HepG2 (cell line): ENCODE results near the gene SBNO2. TPM values are rescaled to one million over a fixed set of nuclear protein-coding genes. Genes with fewer than 3 reads are reported as not detected.
A peak's percentile ranks its signal among the peaks of the same experiment; 100 is the strongest.

Experiments used
- BRF2 ChIP-seq: sonication (generic); formaldehyde crosslinking; IDR thresholded peaks from 2 replicates; pipeline ENCODE4 v1.8.1; 2022; ENCODE audit warnings: mild to moderate bottlenecking, missing genetic modification reagents
- FOXP1 ChIP-seq, 2 experiments: fragments of 450-650 bp in 1 of 2; IDR thresholded peaks; 2 replicates each; pipeline ENCODE4 v1.6.1; 2017 to 2018; ENCODE audit warnings: antibody characterized with exemption in 1 of 2
- GTF3A ChIP-seq: sonication (generic); formaldehyde crosslinking; conservative IDR thresholded peaks from 2 replicates; pipeline ENCODE4 v1.4.0; 2020; ENCODE audit warnings: mild to moderate bottlenecking, missing genetic modification reagents
- HNRNPK ChIP-seq: fragments of 200-400 bp; formaldehyde crosslinking; IDR thresholded peaks from 2 replicates; pipeline ENCODE4 v1.6.1; 2018; ENCODE audit warnings: low read length, low read depth, moderate library complexity, mild to moderate bottlenecking; ENCODE audit not compliant: poor library complexity, severe bottlenecking
- LCORL ChIP-seq, 2 experiments: fragments of 450-650 bp in 1 of 2; sonication (generic) in 1 of 2; formaldehyde crosslinking in 1 of 2; IDR thresholded peaks; 2 replicates each; pipeline versions ENCODE4 v1.5.0 to v1.6.1; 2017 to 2020; ENCODE audit warnings: antibody characterized with exemption in 1 of 2, missing genetic modification reagents in 1 of 2
- MAZ ChIP-seq, 2 experiments: sonication (generic) in 1 of 2; formaldehyde crosslinking in 1 of 2; IDR thresholded peaks; 2 replicates each; pipeline versions ENCODE4 v1.5.0 to v1.6.1; 2012 to 2020; ENCODE audit warnings: low read depth in 2 of 2, mild to moderate bottlenecking in 2 of 2, borderline replicate concordance in 1 of 2, improper control_type of control experiment in 1 of 2, low read length in 1 of 2, missing genetic modification reagents in 1 of 2, moderate library complexity in 1 of 2
- MED8 ChIP-seq: sonication (generic); formaldehyde crosslinking; IDR thresholded peaks from 2 replicates; pipeline ENCODE4 v1.8.1; 2023; ENCODE audit warnings: mild to moderate bottlenecking, missing genetic modification reagents; ENCODE audit not compliant: insufficient replicate concordance
- RERE ChIP-seq: IDR thresholded peaks from 2 replicates; pipeline ENCODE4 v1.6.1; 2016; ENCODE audit warnings: low read depth, missing genetic modification reagents, missing compliant biosample characterization
- RFX5 ChIP-seq: IDR thresholded peaks from 2 replicates; pipeline ENCODE4 v1.6.1; 2011; ENCODE audit warnings: low read depth, low read length, improper control_type of control experiment
- TEAD3 ChIP-seq: optimal IDR thresholded peaks from 2 replicates; pipeline ENCODE3; 2016; ENCODE audit warnings: borderline replicate concordance
- ZFP82 ChIP-seq: sonication (generic); formaldehyde crosslinking; IDR thresholded peaks from 2 replicates; pipeline ENCODE4 v1.5.1; 2020; ENCODE audit warnings: mild to moderate bottlenecking, missing genetic modification reagents, borderline replicate concordance
- ZNF607 ChIP-seq: sonication (generic); formaldehyde crosslinking; IDR thresholded peaks from 2 replicates; pipeline ENCODE4 v1.5.1; 2020; ENCODE audit warnings: missing genetic modification reagents, mild to moderate bottlenecking, borderline replicate concordance
- ZSCAN21 ChIP-seq: sonication (generic); formaldehyde crosslinking; IDR thresholded peaks from 2 replicates; pipeline ENCODE4 v1.8.0; 2022; ENCODE audit warnings: mild to moderate bottlenecking, missing genetic modification reagents, moderate library complexity, borderline replicate concordance
- ZSCAN30 ChIP-seq: sonication (generic); formaldehyde crosslinking; IDR thresholded peaks from 2 replicates; pipeline ENCODE4 v1.5.0; 2020; ENCODE audit warnings: mild to moderate bottlenecking, missing genetic modification reagents
- polyA plus RNA-seq, 8 experiments: library from polyadenylated mRNA; depleted of rRNA in 3 of 8; stranded (reverse) in 7 of 8; unstranded in 1 of 8; fragments of >200 nt; fragmentation: Illumina TruSeq in 4 of 8; extraction: Trizol in 4 of 8; gene quantifications; 2 replicates each; pipeline versions ENCODE4 v1.2.1 to v1.2.3, GENCODE V29; 2011 to 2016; ENCODE audit warnings: low read depth in 4 of 8, missing spikeins in 1 of 8, mixed read lengths in 1 of 8; ENCODE audit not compliant: insufficient read depth in 1 of 8
- total RNA-seq, 5 experiments: library from RNA; depleted of rRNA; stranded (reverse); fragments of >200 nt; fragmentation: Illumina TruSeq; extraction: Trizol; gene quantifications; 2 replicates each; pipeline ENCODE4 v1.2.3, GENCODE V29; 2016; ENCODE audit warnings: low read depth in 1 of 5

Gene SBNO2
- total and polyA plus RNA-seq, 2 of the 13 experiments (the other 11 are each of a cell fraction or from before 2014, with no cell fraction given): 8.6 to 10.4 TPM

GRCh38 chr19:1104311-1105007 lies 69.6 kb downstream of the SBNO2 start (continued):
- TF ChIP-seq RERE (CRISPR knock-in tag) (no peak), GTF3A (CRISPR knock-in tag) (no peak), ZNF607 (CRISPR knock-in tag) (0 out of 2 replicates have a peak, but pooled peaks have one; percentile 4), MAZ (IDR thresholded peaks at IDR 0.05; ENCODE audit: borderline replicate concordance, low read depth, low read length) (peak; percentile 70; the same call in 1 of the 2 replicates), MAZ (CRISPR knock-in tag; IDR thresholded peaks at IDR 0.05; ENCODE audit: low read depth) (no peak; the same call in 1 of the 2 replicates), ZFP82 (CRISPR knock-in tag) (peak; percentile 84), FOXP1 (IDR thresholded peaks at IDR 0.05) (no peak), FOXP1 (CRISPR knock-in tag; IDR thresholded peaks at IDR 0.05) (no peak), LCORL (IDR thresholded peaks at IDR 0.05) (no peak), LCORL (CRISPR knock-in tag; IDR thresholded peaks at IDR 0.05) (no peak), ZSCAN30 (CRISPR knock-in tag) (no peak), BRF2 (0 out of 2 replicates have a peak, but pooled peaks have one; percentile 8), TEAD3 (CRISPR knock-in tag) (no peak), ZSCAN21 (CRISPR knock-in tag) (0 out of 2 replicates have a peak, but pooled peaks have one; percentile 34), MED8 (peak; percentile 1), RFX5 (no peak), HNRNPK (peak; percentile 7)
